SHP77 (cell line): ENCODE measurements around the gene REC114.
"Not testable (repeated sequence)": the region's sequence is repeated elsewhere in the genome, so short reads cannot be mapped to it uniquely, and the experiment has no call there.

ENCODE experiments used
- DNase-seq, 2 experiments: peaks; one replicate each; lab custom pipeline; 2025; lab: John Stamatoyannopoulos, UW

Gene REC114

DNA sequence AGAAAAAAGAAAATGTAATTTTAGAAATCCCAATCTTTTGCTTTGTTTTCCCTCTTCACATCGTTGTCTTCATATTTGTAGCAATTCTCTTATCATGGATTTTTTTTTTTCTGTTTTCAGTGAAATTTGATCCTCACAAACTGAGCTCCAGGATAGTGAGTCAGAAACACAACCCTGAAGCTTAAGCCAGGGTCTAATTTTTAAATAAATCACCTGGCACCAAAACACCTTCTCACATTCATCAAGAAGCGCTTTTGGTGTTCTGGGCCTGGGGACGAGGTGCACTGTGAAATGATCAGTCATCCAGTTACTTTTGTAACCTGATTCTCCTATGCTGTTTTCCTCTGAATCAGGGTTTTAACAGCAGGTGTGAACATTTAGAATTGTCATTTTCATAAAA is 87.7 kb downstream of the REC114 start:
- no peak for DNase-seq

DNA sequence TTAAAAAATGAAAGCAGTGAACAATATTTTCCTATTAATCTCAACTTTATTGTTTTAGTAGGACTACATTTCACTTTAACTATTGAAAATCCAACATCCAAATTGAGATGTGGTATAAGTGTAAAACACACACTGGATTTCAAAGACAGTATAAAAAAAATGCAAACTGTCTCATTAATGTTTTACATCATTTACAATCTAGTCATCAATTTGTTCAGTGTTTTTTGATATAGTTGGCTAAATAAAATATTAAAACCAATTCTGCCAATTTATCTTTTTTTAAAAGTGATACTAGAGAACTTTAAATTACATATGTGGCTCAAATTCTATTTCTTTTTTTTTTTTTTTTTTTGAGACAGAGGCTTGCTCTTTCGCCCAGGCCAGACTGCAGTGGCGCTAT is 95.2 kb downstream of the REC114 start:
- DNase-seq = no peak

DNA sequence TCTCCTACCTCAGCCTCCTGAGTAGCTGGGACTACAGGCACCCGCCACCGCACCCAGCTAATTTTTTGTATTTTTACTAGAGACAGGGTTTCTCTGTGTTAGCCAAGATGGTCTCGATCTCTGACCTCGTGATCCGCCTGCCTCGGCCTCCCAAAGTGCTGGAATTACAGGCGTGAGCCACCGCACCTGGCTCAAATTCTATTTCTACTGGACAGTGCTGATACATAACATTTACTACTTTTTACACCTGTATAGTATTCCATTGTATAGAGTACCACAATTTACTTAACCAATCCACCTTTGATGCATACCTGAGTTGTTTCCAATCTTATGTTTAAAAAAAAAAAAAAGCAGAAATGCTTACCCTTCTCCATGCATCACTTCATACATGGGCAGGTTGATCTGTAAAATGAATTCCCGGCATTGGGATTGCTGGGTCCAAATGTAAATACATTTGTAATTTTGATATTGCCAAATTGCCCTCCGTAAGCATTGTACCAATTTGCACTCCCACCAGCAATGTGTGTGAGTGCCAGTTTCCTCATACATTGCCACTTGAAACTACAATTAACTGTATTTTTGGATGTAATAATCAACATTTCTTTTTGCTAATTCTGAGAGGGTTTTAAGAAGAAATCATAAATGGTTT is 95.7 kb downstream of the REC114 start:
- DNase-seq = no peak

DNA sequence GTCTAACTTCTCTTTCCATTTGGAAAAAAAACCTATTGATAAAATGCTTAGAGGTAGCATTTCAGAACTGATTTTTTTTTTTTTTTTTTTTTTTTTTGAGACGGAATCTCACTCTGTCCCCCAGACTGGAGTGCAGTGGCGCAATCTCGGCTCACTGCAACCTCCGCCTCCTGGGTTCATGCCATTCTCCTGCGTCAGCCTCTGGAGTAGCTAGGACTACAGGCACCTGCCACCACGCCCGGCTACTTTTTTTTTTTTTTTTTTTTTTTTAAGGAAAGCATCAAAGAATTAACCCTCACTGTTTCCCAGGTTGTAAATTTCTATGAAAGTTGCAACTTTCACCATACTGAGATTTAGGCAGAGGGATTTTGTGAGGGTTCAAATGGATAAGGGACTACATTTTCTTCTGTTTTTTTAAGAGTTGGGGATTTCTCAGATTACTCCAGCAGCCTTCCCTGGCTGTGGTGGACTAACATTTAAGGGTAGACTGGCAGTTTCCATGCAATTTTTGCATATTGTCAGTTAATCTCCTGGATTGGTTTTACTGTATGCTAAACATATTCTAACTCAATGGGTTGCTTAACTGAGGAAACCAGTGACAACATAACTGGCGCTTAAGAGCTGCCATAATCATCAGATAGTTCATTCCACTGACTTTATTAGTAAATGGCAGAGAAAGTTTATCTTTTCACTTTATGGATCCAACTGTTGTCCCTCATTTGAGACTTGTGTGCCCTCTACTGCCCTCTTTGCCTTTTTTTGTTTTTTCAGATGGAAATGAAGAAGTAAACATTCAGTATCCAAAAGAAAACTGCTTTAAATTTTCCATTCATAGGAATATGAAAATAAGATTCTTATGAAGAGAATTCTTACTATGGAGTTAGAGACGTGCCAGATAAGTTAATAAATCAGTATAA is 96.5 kb downstream of the REC114 start:
- DNase-seq = no peak

DNA sequence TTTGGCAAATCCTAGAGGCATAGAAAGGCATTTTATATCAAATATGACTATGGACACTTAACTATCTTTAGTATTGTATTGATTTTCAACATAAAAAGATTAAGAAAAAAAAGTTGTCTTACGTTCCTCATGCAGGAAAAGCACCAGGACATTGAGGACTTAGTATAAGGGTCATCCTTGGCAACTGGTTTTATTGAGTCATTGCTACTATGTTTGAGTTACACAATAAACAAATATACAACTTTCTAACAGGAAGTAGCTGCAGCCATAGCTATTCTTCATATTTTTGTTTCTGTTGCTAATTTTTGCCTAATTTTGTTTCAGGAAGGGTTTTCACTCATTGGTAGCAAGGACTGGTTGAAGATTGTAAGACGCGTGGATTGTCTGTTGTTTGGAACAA is 97.2 kb downstream of the REC114 start:
- DNase-seq = no peak

DNA sequence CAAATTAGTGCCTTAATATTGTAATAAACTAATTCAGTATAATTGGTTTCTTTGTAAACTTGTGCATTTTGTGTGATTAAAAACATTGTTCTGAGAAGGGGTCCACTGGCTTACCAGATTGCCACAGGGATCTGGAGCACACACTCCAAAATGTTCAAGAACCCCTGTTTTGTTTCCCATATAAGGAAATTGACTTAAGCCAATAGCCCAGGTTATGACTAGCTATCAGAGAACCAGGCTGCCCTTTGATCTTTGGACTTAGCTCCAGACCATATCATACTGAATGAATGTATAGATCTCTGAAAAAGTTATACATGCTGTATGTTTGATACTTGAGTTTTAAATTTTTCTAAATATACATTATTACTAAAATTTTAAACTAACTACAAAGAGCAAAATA is 98.5 kb downstream of the REC114 start:
- no peak for DNase-seq

DNA sequence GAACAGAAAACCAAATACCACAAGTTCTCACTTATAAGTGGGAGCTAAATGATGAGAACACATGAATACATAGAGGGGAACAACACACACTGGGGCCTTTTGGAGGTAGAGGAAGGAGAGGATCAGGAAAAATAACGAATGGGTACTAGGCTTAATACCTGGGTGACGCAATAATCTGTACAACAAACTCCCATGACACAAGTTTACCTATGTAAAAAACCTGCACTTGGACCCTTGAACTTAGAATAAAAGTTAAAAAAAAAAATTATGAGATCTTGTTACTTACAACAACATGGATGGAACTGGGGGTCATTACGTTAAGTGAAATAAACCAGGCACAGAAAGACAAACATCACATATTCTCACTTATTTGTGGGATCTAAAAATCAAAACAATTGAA is 106.0 kb downstream of the REC114 start:
- not testable (repeated sequence) for DNase-seq

DNA sequence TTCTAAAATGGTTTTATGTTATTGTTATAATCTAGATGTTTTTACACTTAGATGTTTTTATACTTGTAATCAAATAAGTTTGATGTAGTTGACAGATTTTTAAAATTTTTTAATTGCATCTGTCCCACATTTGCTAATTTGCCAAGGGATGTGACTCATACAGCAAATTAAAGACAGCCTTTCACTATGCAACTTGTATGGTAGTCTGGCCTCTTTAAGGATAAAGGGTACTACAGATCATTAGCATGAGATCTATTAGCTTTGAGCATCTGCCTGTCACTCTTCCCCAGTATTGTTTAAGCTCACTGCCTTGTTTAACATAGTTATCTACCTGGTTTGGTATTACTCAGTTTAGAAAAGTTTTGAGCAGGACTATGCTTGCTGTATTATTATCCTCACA is 107.2 kb downstream of the REC114 start:
- DNase-seq = no peak

DNA sequence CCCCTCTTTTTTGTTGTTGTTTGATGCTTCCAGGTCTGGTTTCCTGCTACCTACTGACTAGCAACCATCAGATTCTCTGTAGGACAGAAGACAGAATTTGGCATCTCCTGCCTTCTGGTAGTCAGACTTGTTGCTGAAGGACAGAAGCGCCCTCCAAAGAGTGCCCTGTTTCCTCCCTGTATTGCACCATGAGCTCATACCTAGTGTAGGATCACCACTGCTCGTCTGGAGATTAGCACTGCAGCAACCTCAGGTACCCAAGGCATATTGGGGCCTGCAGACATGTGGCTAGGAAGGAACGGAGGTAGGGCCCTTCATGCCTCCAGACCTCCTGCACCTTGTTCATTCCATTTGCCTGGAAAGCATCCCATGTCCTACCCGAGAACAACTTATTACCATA is 112.1 kb downstream of the REC114 start:
- no peak for DNase-seq

DNA sequence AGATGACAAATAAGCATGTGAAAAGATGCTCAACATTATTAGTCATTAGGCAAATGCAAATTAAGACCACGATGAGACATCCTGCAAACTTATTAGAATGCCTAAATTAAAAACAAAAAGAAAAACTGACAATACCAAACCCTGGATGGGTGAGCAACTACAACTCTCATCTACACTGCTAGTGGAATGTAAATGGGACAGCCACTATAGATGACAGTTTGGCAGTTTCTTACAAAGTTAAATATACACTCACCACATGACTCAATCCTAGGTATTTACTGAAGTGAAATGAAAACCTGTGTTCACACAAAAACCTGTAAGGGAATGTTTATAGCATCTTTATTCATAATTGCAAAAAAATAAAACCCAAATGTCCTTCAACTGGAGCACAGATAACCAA is 115.6 kb downstream of the REC114 start:
- no peak for DNase-seq

DNA sequence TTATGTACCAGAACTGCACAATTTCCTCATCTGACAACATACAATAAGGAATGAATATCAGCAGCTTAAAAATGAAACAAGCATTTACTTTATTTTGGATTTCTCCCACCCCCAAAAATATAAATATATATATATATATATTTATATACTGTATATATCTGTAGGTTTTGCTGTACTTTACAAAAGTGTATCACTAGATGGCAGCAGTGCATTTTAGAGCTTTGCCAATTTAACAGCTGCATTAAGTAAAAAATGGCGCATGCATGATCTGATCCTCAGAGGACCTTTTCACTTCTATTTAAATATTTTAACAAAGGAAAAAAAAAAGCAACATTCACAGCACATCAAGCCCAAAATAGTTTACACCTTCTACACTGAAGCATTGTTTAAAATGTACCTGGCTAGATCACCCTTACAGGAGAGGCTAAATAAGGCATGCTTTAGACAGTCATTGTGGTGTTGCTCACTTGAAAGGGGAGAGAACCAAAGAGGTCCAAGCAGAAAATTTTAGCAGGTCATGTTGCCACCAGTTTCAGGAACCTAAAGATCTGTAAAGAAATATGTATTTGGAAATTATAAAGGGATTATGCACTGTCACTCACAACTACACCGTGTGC is 117.6 kb downstream of the REC114 start:
- peak; percentile 28 to 44 for DNase-seq

DNA sequence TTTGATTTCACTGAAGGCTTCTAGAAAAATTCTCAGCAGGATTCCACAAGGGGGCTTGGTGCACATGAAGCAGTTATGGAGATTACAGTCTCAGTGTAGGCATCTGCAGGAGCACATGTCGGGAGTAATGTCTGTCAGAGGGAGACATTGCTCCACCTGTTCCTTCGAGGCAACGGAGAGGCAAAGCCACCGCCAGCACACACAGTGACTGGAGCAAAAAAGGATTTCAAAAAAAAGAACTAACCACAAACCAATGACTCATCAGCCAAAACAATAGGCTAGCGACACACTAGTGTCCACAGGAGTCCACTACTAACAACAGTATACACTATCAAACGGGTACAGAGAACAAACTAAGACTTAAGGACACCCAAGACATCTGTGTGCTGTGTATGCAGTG is 121.3 kb downstream of the REC114 start:
- DNase-seq = no peak

DNA sequence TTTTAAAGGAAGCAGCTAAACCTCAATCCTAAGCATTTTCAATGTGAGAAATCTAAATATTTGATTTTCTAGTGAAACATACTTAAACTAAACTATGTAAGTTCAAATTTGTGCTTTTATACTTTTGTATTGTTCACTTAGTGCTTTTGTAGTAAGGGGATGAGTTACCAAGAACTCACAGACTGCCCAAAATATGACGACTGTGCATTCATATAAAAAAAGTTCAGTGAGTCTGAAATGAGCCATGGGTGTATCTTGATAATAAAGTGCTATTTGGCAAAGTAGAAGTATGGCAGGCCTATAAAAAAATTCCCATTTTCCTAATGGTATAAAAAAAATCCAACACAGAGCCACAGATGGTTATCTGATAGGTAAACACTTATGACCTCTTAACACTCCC is 124.1 kb downstream of the REC114 start:
- no peak for DNase-seq

DNA sequence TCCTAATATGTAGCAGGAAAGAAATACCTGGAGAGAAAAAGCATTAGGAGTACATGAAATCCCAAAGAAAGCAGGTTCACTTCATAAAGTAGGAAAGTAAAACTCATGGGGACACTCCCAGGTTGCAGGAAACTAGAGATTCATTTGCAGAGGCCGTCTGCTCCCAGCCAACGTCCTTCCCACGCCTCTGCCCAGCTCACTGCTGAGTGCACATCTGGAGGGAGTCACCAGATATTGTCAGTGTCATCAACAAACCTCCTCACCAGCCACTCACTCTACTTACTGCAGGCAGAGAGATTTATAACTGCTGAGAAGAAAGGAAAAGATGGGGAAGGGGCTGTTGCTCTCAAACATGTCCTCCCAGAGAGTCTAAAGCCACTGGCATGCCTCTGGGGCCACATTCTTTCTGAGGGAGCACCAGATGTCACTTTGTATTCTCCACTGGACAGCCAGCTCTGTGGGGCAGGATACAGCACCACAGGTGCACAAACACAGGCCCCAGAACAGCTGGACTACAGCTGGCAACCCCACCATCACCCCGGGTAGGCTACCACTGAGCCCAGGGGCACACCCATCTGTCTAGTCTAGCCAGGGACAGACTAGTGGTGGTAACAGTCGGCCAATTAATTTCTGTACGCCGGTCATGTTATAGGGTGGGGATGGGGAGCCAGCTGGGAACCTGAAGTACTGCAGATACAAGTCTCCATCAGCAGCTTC is 125.8 kb downstream of the REC114 start:
- no peak for DNase-seq

DNA sequence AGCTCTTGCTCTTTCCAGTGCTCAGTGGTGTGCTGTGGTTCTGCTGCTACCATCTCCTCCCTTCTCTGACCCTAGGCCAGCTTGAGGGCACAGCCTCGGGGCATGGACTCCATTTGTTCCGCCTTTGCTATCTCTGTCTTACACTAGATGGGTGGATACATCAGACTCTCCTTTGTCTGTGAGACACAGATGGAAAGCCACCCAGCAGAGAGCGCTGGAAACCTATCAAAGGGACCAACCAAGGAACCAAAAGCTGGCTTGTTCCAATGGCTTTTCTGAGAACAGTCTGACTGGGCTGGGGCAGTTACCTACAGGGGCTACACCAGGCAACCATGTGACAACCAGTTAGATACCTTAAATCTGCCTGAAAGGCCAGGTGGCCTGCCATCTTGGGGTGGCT is 126.4 kb downstream of the REC114 start:
- no peak for DNase-seq

DNA sequence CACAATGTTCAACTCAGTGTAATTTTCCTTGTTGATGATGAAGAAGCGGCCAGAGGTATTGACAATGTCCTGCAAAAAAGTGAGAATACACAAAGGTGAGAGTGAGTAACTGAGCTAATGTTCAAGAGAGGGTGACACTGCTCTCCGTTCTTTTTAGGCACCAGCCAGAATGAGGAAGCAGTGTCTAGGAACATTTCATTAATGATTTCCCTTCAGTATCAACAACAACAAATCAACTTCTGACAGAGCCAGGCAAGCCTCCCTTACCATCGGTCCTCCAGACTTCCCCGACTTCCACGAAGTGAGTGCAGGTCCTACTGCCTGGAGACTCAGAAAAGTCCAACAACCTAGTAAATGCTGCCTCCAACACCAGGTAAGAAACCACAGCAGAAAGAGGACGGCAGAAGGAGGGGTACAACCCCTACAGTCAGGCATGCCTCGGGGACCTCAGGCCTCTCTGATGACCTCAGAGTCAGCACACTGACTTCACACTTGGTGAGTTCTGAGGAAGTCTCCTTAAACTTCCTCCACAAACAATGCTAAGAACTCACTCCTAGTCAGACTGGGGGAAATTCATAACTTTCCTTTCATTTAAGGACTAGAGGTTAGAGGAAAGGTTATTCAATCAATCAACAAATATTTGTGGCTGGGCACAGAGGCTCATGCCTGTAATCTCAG is 127.5 kb downstream of the REC114 start:
- DNase-seq = no peak

DNA sequence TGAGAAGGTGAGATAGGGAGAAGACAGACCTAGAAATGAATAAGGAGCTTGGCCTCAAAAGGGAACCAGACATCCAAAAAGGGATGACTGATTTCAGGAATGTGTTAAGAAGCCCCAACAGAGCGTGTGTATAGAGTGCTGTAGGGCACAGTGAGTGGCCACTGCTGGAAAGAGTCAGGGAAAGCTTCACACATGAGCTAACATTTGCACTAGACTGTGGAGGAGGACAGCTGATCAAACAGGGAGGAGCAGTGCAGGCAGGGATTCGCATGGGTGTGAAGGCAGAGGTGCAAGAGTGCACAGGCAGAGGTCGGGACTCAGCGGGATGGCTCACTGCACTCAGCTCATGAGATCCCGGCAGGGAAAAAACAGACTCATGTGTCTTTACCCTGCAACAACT is 128.4 kb downstream of the REC114 start:
- peak; percentile 92 for DNase-seq

DNA sequence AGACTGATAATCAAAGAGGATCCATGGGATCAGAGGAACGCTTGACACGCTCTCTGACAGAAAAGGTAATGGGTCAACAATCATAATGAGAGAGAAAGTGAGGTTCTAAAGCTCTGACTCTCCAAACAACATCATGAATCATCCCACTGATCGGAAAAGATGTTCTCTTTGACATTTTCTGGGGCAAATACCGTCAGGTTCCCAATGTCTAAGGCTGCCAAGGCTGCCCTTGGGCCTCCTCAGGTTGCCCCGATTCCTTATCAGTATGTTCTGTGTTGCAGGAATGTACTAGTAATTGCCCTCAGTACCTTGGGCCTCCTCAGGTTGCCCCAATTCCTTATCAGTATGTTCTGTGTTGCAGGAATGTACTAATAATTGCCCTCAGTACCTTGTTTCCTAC is 129.3 kb downstream of the REC114 start:
- DNase-seq = no peak

DNA sequence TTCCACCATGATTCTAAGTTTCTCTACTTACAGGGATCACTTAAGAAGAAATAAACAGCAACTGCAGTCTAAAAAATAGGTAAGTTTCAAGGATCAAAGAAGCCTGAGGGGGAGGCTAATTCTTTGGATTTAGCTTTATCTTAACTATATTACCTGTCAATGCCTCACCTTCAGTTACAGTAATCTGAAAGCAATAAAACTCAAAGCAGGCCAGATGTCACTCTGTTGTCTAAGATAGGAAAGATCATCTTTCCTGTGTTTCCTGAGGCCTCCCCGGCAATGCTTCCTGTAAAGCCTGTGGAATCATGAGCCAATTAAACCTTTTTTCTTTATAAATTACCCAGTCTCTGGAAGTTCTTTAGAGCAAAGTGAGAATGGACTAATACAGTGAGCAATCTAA is 130.1 kb downstream of the REC114 start:
- DNase-seq = no peak

DNA sequence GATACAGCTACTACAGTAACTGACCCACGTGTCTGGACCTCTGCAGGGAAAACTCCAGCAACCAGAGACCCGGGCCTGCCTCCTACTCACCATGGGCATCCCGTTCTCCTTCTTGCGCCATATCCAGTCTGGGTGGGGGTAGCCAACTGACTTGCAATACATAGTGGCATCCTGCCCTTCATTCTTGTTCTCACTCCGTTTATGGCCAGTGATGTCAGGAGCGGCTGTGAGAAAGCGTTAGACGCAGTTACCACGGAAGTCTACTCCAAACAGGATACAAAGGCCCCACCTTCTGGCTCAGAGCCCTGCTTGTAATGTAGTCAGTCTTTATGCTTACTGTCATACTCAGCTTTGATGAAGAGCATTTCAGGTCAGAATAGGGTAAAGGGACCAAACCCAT is 130.6 kb downstream of the REC114 start:
- DNase-seq = peak; percentile 65 to 73

DNA sequence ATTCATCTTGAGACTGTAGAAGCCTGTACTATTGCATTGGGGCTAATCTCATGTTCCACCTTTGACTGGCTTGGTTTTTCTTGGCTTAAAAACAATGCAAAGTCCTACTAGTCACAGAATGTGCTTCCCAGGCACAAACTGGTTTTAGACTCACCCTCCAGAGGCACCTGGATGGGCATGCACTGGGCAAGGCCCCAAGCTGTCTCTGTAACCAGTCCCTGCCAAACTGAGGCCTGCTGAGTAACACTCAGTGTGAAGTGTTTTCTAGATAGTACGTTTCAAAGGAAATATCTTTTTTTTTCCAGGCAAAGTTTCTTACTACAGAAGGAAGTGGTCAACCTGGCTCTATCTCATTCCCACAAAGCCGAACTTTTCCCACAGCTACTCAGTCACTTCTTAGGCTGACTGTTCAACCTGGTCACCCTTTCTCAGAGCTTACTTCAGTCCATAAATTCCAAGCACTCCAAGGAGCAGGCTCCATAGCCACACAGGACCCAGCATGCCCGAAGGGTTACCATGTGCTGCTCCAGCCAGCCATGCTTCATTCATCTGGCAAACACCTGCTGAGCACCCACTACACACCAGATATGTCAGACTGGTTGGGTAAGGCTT is 132.8 kb downstream of the REC114 start:
- no peak for DNase-seq
